Measurements from ENCODE around the gene AKIP1.
"Not testable (repeated sequence)": the region's sequence is repeated elsewhere in the genome, so short reads cannot be mapped to it uniquely, and the experiment has no call there.

DNA sequence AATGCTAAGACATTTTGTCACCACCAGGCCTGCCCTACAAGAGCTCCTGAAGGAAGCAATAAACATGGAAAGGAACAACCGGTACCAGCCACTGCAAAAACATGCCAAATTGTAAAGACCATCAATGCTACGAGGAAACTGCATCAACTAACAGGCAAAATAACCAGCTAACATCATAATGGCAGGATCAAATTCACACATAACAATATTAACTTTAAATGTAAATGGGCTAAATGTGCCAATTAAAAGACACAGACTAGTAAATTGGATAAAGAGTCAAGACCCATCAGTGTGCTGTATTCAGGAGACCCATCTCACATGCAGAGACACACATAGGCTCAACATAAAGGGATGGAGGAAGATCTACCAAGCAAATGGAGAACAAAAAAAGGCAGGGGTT lies 19.8 kb upstream of the AKIP1 start:
- TF ChIP-seq, protein P1, sequence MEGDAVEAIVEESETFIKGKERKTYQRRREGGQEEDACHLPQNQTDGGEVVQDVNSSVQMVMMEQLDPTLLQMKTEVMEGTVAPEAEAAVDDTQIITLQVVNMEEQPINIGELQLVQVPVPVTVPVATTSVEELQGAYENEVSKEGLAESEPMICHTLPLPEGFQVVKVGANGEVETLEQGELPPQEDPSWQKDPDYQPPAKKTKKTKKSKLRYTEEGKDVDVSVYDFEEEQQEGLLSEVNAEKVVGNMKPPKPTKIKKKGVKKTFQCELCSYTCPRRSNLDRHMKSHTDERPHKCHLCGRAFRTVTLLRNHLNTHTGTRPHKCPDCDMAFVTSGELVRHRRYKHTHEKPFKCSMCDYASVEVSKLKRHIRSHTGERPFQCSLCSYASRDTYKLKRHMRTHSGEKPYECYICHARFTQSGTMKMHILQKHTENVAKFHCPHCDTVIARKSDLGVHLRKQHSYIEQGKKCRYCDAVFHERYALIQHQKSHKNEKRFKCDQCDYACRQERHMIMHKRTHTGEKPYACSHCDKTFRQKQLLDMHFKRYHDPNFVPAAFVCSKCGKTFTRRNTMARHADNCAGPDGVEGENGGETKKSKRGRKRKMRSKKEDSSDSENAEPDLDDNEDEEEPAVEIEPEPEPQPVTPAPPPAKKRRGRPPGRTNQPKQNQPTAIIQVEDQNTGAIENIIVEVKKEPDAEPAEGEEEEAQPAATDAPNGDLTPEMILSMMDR (IDR thresholded peaks at IDR 0.05; ENCODE audit: low read depth, low read length), result not testable (repeated sequence)
- TF ChIP-seq POLR2A (IDR thresholded peaks at IDR 0.05; ENCODE audit: extremely low read depth, insufficient read length); MYC (IDR thresholded peaks at IDR 0.05; ENCODE audit: low read depth, low read length): not testable (repeated sequence)
- TF ChIP-seq, protein P2, sequence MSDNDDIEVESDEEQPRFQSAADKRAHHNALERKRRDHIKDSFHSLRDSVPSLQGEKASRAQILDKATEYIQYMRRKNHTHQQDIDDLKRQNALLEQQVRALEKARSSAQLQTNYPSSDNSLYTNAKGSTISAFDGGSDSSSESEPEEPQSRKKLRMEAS (IDR thresholded peaks at IDR 0.05; ENCODE audit: low read depth, low read length), result not testable (repeated sequence)

All from NB4 (cell line).